KBM-7 (cell line): ENCODE measurements around the gene PRKCA.

Experiments used
- DNase-seq: peaks from one replicate; pipeline ENCODE4 v3.0.0-alpha.2; 2015
- in situ Hi-C: fragments of 300-500 bp; cut with MboI; formaldehyde crosslinking; loops from 2 replicates; pipeline ENCODE4 v1.14.3; 2020; ENCODE audit warnings: low sequenced_read_pairs, low pct_unique_long_range_greater_than_20kb, mixed read lengths

Gene PRKCA

DNA sequence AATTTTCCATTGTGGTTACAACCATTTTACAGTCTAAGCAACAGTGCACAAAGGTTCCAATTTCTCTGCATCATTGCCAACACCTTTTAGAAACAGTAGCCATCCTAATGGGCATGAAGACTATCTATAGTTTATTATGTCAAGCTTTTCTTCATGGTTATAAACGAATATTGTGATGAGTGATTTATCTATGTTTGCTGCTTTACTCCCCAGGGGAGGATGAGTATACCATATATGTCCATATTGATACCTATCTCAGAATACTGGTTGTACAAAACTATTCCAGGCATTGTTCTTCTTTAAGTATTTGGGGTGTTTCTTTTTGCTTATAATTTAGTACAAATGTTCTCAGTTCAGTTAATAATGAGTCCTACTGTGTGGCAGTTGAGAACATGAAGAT lies 98.3 kb downstream of the PRKCA start:
- no peak for DNase-seq
- in situ Hi-C loops = no loop called here

DNA sequence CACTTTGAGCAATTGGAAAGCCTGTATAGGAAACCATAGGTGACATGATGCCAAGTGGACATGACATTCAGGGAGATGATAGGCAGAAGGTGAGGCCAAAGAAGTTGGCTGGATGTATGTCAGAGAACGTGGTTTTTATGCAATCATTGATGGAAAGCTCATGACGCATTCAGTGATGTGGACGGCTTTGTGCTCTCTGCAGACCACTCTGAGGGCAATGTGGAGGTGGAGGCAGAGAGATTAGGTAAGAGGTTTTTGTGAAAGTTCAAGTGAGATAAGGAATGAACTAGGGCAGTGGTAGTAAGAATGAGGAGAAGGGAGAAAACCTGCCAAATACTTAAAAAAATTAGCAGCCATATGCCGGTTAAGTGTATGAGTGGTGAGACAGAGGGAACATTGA lies 99.0 kb downstream of the PRKCA start:
- in situ Hi-C loops = no loop called here
- DNase-seq = no peak

GRCh38 chr17:66403846-66404556 lies 101.6 kb downstream of the PRKCA start:
- in situ Hi-C loops = no loop called here
- DNase-seq = peak; percentile 45

GRCh38 chr17:66405836-66406677 lies 103.6 kb downstream of the PRKCA start:
- in situ Hi-C loops = no loop called here
- DNase-seq = peak; percentile 35

GRCh38 chr17:66406701-66407644 lies 104.6 kb downstream of the PRKCA start:
- in situ Hi-C loops = no loop called here
- no peak for DNase-seq

- DNase-seq = no peak
- in situ Hi-C loops = no loop called here
Observed at GRCh38 chr17:66407864-66408263, 105.5 kb downstream of the PRKCA start.

- no peak for DNase-seq
- in situ Hi-C loops = no loop called here
Observed at GRCh38 chr17:66411520-66411919, 109.1 kb downstream of the PRKCA start.

DNA sequence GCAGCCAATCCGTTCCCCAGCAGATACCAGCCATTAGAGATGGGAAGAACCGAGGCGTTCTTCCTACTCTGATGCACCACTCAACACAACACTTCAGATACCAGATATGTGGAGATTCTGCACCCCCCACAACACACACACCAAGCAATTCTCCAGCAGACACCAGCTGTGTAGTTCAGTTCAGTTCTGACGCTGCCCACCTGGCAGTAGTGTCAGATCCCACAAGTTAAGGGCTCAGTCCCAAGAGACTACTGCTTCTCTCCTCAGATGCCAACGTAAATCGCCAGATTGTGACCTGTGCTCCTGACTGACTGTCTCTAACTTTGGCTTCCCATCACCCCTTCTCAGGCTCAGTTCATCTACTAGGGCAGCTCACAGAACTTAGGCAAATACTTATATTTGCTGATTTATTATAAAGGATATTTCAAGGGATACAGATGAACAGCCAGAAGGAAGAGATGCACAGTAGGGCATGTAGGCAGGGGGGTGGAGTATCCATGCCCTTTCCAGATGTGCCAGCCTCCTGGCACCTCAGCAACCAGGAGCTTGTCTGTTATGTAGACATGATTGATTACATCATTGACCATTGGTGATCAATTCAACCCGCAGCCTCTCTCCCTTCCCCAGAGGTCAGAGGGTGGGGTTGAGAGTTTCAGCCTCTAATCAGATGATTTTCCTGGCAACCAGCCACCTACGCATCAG lies 110.6 kb downstream of the PRKCA start:
- no peak for DNase-seq
- in situ Hi-C loops = no loop called here

DNA sequence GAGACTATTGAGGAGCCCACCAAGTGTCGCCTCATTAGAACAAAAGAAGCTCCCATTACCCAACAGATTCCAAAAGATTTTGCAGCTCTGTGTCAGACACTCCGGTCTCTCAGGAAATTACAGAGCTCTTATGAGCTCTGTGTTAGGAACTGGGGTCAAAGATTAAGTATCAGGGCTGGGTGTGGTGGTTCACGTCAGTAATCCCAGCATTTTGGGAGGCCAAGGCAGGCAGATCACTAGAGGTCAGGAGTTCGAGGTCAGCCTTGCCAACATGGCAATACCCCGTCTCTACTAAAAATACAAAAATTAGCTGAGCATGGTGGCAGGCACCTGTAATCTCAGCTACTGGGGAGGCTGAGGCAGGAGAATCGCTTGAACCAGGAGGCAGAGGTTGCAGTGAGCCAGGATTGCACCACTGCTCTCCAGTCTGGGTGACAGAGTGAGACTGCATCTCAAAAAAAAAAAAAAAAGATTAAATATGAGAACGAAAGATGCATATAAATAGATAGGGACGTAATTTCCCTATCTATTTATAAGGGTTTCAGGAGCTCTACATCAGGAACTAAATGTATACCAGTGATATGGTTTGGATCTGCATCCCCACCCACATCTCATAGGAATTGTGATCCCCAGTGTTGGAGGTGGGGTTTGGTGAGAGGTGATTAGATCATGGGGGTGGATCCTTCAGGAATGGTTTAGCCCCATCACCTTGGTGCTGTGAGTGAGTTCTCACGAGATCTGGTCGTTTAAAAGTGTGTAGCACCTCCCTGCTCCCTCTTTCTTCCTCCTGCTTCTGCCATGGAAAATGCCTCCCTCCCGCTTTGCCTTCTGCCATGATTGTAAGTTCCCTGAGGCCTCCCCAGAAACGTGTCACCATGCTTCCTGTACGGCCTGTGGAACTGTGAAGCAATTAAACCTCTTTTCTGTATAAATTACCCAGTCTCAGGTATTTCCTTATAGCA lies 111.4 kb downstream of the PRKCA start:
- in situ Hi-C loops = no loop called here
- DNase-seq = no peak

DNA sequence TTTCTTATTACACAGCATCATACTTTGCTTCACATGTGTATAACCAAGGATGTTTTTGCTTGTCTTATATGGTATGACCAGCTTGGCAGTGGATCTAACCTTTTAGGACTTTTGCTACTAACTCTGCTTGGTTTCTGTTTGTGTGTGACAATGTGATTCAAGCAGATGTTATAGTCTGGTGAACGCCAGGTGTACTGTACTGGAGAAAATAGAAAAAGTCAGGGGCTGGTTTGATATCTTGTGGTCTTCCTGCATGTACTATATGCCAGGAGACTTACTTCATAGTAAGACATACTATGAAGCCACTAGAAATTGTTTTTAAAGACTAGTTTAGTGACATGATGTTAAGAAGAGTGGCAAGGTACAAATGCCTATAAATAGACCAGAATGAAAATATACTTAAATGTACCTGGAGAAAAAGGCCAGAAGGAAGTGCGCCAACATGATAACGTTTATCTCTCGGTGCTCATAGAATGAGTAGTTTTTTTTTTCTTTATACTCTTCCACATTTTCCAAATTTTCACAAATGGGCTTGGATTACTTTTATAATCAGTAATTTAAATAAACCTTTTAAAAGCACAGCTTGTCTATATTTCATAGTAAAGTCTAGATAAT lies 112.3 kb downstream of the PRKCA start:
- DNase-seq = no peak

DNA sequence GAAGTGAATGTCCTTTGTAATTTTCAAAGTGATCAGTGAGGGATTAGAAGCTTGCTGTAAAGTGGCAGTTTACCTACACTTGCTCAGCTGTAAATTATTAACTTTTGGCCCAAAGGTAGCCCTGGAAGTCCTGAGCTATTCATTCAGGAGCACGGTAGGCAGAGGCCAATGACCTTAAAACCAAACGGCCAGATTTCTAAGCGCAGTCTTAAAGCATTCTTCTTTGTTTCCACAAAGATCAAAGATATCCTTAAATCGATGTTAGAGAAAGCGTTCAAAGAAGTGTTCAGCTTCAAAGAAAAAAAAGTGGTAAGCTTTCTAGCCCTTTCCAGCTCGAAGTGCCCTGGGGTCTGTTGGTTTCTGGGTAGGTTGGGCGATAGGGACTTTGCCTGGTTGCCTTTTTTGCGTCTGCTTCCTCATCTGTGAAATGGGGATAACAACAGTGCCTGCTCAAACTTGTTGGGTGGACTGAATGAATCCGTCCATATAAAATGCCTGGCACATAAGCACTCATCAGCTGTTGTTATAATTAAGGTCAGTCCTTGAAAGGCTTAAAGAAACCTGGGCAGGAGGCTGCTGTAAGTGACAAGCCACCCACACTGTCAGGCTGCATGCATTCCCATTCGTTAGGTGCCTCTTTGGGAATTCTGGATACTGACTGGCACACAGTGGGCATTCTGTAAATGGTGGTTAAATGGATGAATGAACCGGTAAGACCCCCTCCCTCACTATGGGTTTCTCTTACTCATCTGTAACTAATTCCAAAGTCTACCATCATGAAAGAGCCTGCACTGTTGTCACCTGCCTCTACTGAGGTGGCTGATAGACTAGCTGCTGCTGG lies 113.2 kb downstream of the PRKCA start:
- DNase-seq = no peak
- in situ Hi-C loops = no loop called here

More for the DNA sequence above, 112.3 kb downstream of the PRKCA start:
- in situ Hi-C loops = no loop called here

DNA sequence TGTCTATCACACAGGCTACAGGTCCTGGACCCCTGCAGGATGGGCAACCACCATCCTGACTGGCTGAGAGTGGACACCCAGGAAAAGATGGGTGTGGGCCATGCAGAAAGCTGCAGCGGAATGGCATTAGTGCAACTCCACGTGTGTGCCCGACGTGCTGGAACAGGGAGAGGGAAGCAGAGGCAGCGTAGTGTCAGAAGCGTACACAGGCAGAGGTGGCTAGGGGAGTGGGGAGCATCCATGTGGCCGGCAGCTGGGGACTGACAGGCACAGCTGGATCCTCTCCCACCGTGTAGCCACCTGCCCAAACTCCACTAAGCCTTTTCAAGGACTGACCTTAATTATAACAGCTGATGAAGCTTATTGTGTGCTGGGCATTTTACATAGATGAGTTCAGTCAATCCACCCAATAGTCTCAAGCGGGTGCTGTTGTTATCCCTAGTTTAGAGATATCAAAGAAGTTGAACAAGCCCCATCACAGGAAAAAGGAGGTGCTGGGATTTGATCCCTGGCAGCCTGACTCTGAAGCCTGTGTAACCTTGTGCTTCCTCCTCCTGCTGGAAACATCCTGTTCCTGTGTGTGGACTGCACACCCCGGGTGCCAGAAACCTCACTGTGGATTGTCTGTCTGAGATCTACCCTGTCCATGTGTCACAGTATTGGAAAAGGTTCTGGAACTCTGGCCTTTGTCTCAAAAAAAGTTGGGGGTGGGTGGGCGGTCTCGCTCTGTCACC lies 114.0 kb downstream of the PRKCA start:
- no peak for DNase-seq
- in situ Hi-C loops = no loop called here

- in situ Hi-C loops = no loop called here
Observed at GRCh38 chr17:66417300-66417719, 114.9 kb downstream of the PRKCA start.

DNA sequence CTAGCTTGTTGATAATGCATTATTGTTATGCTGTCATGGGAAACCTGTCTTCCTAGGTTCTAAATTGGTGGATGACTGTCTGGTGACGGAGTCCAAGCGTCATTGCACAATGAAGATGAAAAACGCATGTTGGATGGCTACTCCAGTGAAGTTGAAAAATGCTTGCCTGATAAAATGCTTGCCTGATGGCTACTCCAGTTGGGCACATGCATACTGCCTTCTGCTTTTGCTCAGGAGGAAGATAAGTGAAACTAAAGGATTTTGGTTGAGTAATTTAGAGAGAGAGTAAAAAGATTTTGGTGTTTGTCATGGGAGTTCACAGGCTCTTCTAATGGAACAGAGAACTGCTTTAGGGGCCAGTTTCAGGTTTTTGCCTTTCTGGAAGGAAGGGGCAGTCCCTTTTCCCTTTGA lies 118.6 kb downstream of the PRKCA start:
- no peak for DNase-seq
- in situ Hi-C loops = no loop called here

More at GRCh38 chr17:66417300-66417719, 114.9 kb downstream of the PRKCA start:
- DNase-seq = no peak

DNA sequence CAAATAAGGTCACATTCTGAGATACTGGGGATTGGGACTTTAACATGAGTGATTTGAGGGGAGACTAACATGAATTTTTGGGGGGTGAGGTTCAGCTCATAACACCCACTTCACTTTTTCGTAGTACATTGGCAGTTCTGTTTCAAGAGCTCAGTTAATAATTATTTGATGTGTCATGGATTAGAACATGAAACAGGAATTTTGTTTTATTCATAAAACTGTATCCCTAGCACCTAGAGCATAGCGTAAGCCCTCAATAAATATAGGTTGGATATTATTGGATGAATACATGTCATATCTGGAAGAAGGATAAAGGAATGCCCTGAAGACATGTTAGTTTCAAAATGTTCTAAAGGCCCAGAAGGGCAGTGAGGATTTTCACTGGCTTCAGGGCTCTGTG lies 119.8 kb downstream of the PRKCA start:
- in situ Hi-C loops = no loop called here
- DNase-seq = no peak
